Gastroesophageal sphincter (tissue), 3 donors: Measurements from ENCODE around the gene ZDHHC3.

Source experiments
- CTCF ChIP-seq, 4 experiments: fragments of 200-600 bp in 2 of 4; fragments of 450-650 bp in 2 of 4; sonication (generic) in 1 of 4; IDR thresholded peaks; one replicate each; pipeline ENCODE4 v1.5.1; 2017 to 2019; ENCODE audit warnings: antibody characterized with exemption in 4 of 4, mild to moderate bottlenecking in 2 of 4, moderate library complexity in 2 of 4
- POLR2AphosphoS5 ChIP-seq: sonication (generic); formaldehyde crosslinking; IDR thresholded peaks from one replicate; pipeline ENCODE4 v1.6.1; 2017; ENCODE audit warnings: antibody characterized with exemption

GRCh38 chr3:44883213-44883955 is 92.6 kb downstream of the ZDHHC3 start:
- no peak for TF ChIP-seq CTCF (IDR thresholded peaks at IDR 0.05)
- TF ChIP-seq POLR2AphosphoS5 = no peak
